HG02981 (cell line): ENCODE measurements around the gene CLIC3.
A peak's percentile ranks its signal among the peaks of the same experiment; 100 is the strongest.

ENCODE experiments used
- ATAC-seq: cut with Tn5 transposase; IDR thresholded peaks from one replicate; pipeline ENCODE4 v1.9.1; 2021; ENCODE audit warnings: mild to moderate bottlenecking, moderate library complexity; ENCODE audit not compliant: unreplicated experiment

Gene CLIC3

GRCh38 chr9:137031904-137032640 lies 35.7 kb upstream of the CLIC3 start, which contains the start of gene FUT7:
Gene FUT7, minus strand, starts transcription at chr9:137032088. Its CDS starts 97 bp downstream, at chr9:137031991.
- no peak for ATAC-seq

- no peak for ATAC-seq
Observed at GRCh38 chr9:137030538-137031527, 34.5 kb upstream of the CLIC3 start.

- no peak for ATAC-seq
Observed at GRCh38 chr9:137030006-137030405, 33.6 kb upstream of the CLIC3 start.

- peak; percentile 37 for ATAC-seq
Observed at GRCh38 chr9:137029058-137029936, 32.9 kb upstream of the CLIC3 start.

GRCh38 chr9:137028263-137029057 lies 32.1 kb upstream of the CLIC3 start:
- ATAC-seq = no peak

- ATAC-seq = no peak
Observed at GRCh38 chr9:137027369-137028262, 31.2 kb upstream of the CLIC3 start, which contains the start of gene ABCA2. Gene ABCA2, minus strand, starts transcription at chr9:137028237. Its CDS starts 97 bp downstream, at chr9:137028140.

GRCh38 chr9:137026828-137027227 lies 30.5 kb upstream of the CLIC3 start:
- no peak for ATAC-seq

GRCh38 chr9:137026384-137026783 lies 30.0 kb upstream of the CLIC3 start:
- ATAC-seq = no peak

- ATAC-seq = no peak
Observed at GRCh38 chr9:137025517-137025966, 29.2 kb upstream of the CLIC3 start.

GRCh38 chr9:137023583-137023991 lies 27.2 kb upstream of the CLIC3 start:
- no peak for ATAC-seq

- no peak for ATAC-seq
Observed at GRCh38 chr9:137023157-137023556, 26.8 kb upstream of the CLIC3 start.

GRCh38 chr9:137022662-137023008 lies 26.3 kb upstream of the CLIC3 start:
- no peak for ATAC-seq

GRCh38 chr9:137021979-137022661 lies 25.8 kb upstream of the CLIC3 start:
- ATAC-seq = no peak

- no peak for ATAC-seq
Observed at GRCh38 chr9:137021568-137021978, 25.2 kb upstream of the CLIC3 start.

GRCh38 chr9:137020771-137021567 lies 24.6 kb upstream of the CLIC3 start:
- no peak for ATAC-seq

GRCh38 chr9:137019891-137020683 lies 23.7 kb upstream of the CLIC3 start:
- no peak for ATAC-seq
